ENCODE data around the gene DSTN.

DSTN gene

GRCh38 chr20:17625246-17626051, 55.6 kb downstream of the DSTN start:
- no peak for DNase-seq

DNA sequence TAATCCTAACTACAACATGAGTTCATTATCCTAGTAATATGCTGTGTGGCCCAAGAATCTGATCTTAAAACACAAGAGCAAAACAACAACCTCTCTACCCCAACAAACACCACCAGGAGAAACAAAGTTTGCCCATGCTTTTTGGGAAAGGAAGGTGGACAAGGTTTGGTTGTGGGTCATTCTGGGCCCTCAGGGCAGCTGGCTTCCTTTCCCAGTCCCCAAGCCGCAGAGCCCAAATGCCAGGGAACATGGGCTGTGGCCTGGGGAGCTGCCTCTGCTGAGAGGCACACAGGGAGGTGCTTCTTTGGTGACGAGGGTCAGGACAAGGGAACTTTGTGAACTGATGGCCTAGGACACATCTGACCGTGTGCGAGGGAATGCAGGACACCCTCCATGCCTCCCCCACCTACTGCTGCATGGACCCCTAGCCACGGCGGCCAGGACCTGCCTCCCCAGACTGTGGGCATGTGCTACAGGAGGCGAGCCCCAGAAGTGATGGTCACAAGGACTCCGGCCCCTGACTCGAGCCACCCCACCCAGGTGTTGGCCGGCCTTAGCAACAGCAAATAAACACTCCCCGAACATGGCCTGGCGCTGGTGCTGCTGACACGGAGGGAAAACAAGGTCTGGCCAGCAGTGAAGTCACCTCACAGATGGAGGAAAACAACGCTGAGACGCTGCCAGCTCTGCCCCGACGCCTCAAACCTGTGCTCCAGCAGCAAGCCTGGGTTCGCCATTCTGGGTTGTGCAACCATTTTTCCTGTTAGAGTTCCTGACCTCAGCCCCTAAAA, 56.5 kb downstream of the DSTN start:
- DNase-seq, result no peak

- DNase-seq, result no peak
Observed at GRCh38 chr20:17627101-17627955, 57.5 kb downstream of the DSTN start.

- DNase-seq, result no peak
Observed at GRCh38 chr20:17628101-17628841, 58.4 kb downstream of the DSTN start.

- no peak for DNase-seq
Observed at GRCh38 chr20:17629025-17629424, 59.1 kb downstream of the DSTN start.

DNA sequence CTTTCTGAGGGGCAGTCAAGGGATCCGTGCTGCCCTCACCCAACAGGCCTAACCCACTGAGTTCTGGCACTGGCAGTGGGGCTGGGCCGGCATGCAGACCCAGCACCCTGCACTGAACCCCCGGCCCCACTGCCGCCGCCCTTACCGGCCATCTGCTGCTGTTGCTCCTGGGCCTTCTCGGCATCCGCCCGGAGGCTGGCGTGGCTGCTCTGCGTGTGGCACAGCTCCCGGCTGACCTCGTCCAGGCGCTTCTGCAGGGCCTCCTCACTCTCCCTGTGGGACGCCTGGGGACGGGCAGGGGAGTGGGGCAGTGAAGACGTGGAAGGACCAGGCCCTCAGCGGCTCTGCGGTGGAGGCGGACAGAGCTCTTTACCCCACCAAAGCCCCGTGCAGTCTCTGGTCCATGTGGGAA, 59.8 kb downstream of the DSTN start:
- no peak for DNase-seq

- DNase-seq, result no peak
Observed at GRCh38 chr20:17630151-17630805, 60.4 kb downstream of the DSTN start.

GRCh38 chr20:17630806-17631195, 60.9 kb downstream of the DSTN start:
- DNase-seq, result no peak

- no peak for DNase-seq
Observed at GRCh38 chr20:17631576-17632319, 61.9 kb downstream of the DSTN start.

- DNase-seq, result no peak
Observed at GRCh38 chr20:17633221-17633849, 63.5 kb downstream of the DSTN start.

GRCh38 chr20:17633850-17634500, 64.1 kb downstream of the DSTN start:
- no peak for DNase-seq

DNA sequence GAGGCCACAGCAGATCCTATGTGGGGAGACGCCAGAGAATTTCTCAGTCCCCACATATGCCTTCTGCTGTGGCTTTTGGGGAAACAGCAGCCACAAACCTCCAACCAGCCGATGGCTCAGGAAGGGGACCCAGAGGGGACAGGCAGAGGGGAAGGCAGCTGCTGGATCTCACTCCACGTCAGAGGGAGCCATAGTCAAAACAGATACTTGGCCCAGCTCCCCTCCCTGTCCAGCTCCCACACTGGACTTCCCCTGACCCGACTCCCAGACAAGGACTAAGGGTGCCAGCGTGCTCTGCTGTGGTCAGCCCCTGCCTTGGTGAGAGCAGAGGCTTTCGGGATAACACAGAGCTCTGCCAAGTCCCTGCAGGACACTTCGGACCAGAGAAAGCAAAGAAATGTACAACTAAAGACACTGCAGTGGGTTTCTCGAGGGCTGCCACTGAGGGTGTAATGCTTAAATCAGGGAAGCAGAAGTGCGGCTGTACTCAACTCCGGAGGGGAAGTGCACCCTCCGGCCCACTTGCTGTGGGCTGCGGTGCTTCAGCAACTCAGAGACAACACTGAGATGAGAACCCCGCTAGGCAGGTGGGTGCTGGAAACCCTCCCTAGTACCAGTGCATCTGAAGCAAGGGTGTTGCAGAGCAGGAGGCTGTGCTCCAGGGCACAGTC, 64.9 kb downstream of the DSTN start:
- no peak for DNase-seq

- DNase-seq, result no peak
Observed at GRCh38 chr20:17635332-17636244, 65.7 kb downstream of the DSTN start.

DNA sequence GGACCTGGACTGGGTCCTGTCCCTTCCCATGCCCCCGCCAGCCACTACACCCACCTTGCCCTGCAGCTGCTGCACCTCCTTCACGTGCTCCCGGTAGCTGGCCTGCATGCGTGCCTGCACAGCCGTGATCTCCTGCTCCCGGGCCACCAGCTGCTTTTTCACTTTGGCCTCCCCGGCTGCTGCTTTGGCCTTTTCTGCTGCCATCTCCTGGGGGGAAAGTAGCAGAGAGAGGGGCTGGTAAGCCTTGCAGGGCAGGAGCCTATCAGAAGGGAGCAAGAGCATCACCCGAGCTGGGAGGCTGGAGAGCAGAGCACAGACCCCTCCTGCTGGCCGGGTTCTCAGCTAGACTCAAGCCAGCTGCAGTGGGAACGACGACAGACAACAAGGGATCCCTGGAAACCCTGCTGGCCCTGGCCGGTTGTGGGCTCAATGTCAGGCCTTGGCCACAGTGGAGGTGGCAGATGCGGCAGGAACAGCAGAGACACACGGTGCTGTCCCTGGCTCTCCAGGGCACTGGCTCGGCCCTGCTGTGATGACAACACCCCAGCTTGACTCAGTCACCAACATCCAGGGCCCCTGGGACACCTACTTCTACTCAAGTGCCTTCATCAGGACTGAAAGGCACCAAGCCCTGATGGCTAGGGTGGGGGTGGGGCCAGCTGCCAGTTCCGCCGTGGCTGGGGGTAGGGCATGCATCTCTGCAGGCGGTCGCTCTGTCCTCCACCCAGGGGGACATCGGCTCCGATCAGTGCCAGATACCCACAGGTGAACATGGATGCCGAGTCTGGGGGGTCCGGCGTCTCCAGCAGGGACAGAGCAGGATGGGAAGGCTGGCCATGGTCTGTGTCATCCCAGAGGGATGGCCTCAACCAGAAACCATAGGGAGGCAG, 66.9 kb downstream of the DSTN start:
- no peak for DNase-seq

DNA sequence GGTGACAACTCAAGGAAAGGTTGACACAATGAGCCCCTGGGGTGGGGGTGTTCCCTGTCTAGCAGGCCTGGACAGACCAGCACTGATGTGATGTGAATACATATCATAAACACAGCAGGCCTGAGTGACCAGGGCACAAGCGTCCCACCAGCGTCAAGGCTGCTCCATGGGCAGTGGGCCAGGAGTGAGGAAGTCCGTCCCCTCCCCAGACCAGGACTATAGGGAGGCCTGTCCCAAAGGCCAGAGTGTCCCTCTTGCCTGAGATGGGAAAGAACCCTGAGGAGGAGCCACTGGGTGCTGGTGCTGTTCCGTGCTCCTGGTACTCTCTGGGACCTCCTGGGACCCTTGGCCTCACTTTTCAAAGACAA, 67.5 kb downstream of the DSTN start:
- no peak for DNase-seq

GRCh38 chr20:17637985-17638640, 68.2 kb downstream of the DSTN start:
- DNase-seq, result no peak

- no peak for DNase-seq
Observed at GRCh38 chr20:17638835-17639407, 69.0 kb downstream of the DSTN start.

Data from NCI-H1105 (cell line).